ENCODE results near the gene ZBTB8A. TPM values are rescaled to one million over a fixed set of nuclear protein-coding genes. Genes with fewer than 3 reads are reported as not detected.

The ZBTB8A gene
- total RNA-seq, 2 experiments from 2014 or later = 0.29 to 0.54 TPM

DNA sequence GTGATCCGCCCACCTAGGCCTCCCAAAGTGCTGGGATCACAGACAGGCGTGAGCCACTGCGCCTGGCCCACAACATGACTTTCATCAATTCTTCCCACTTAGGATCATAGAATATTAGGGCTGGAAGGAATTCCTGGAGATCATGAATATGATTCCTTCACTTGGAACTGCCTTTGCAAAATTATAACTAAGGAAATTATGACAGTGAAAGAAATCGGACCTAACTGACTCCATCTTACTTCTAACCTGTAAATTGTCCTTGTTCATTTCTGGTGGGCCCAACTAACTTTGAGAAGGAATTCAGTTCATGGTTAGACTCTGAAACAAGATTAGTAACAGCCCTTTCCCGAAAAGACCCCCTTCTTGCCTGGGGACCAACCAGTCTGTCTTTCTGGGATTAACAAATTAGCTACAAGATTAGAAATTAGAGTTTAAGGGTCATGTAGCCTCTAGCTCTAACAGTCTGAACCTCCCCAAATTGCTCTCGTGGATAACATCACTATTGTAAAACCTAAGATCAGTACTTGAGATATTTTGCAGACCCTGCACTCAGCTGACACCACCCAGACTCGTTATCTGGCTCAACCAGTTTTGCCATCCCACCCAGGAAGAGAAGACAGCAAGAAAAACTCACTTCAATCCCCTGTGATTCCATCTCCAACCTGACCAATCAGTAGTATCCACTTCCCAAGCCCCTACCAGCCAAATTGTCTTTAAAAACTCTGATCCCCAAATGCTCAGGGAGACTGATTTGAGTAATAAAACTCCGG lies 96.5 kb downstream of the ZBTB8A start:
- Histone ChIP-seq H3K27ac (ENCODE audit: low read depth, low read length, poor library complexity, severe bottlenecking) (no peak overlapping the region), H3K4me3 (ENCODE audit: low read depth, low read length, poor library complexity, severe bottlenecking) (no peak overlapping the region), H4K20me1 (ENCODE audit: insufficient read depth, low read length) (no peaks in the 10 kb centered on the region), H3K9me2 (ENCODE audit: insufficient read depth, low read length) (no peaks in the 10 kb centered on the region), H3K36me3 (ENCODE audit: insufficient read depth, low read length) (peaks cover 82% of the 10 kb centered on the region), H3K4me2 (ENCODE audit: low read length) (no peak overlapping the region), H3K4me1 (ENCODE audit: insufficient read depth, low read length, poor library complexity, severe bottlenecking) (peaks cover 17% of the 10 kb centered on the region), H3K79me2 (ENCODE audit: insufficient read depth, low read depth, low read length) (peaks cover 95% of the 10 kb centered on the region), H2AFZ (ENCODE audit: low read length) (no peak overlapping the region), H3K9me3 (ENCODE audit: low read length) (no peaks in the 10 kb centered on the region)
- intact Hi-C loops (cut with micrococcal nuclease; ENCODE audit: unreplicated experiment) = no loop called here
- no TSS peak for BruUV-seq (replicated peaks)
- CTCF ChIA-PET (ENCODE audit: unreplicated experiment) = no interaction called here
- POLR2A ChIA-PET = interaction anchor here (0.6 to 1.3 kb wide), 3 partner anchors 9 to 75 kb away, joined by 3 read pairs; no protein-coding TSS in a partner anchor
- no peak for DNase-seq (ENCODE audit: low spot score)
- TF ChIP-seq, protein P1, sequence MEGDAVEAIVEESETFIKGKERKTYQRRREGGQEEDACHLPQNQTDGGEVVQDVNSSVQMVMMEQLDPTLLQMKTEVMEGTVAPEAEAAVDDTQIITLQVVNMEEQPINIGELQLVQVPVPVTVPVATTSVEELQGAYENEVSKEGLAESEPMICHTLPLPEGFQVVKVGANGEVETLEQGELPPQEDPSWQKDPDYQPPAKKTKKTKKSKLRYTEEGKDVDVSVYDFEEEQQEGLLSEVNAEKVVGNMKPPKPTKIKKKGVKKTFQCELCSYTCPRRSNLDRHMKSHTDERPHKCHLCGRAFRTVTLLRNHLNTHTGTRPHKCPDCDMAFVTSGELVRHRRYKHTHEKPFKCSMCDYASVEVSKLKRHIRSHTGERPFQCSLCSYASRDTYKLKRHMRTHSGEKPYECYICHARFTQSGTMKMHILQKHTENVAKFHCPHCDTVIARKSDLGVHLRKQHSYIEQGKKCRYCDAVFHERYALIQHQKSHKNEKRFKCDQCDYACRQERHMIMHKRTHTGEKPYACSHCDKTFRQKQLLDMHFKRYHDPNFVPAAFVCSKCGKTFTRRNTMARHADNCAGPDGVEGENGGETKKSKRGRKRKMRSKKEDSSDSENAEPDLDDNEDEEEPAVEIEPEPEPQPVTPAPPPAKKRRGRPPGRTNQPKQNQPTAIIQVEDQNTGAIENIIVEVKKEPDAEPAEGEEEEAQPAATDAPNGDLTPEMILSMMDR (conservative IDR thresholded peaks at IDR 0.05; ENCODE audit: low read length) = no peak
- no peak for TF ChIP-seq EZH2phosphoT487 (IDR thresholded peaks at IDR 0.05; ENCODE audit: borderline replicate concordance, low read depth, low read length)

DNA sequence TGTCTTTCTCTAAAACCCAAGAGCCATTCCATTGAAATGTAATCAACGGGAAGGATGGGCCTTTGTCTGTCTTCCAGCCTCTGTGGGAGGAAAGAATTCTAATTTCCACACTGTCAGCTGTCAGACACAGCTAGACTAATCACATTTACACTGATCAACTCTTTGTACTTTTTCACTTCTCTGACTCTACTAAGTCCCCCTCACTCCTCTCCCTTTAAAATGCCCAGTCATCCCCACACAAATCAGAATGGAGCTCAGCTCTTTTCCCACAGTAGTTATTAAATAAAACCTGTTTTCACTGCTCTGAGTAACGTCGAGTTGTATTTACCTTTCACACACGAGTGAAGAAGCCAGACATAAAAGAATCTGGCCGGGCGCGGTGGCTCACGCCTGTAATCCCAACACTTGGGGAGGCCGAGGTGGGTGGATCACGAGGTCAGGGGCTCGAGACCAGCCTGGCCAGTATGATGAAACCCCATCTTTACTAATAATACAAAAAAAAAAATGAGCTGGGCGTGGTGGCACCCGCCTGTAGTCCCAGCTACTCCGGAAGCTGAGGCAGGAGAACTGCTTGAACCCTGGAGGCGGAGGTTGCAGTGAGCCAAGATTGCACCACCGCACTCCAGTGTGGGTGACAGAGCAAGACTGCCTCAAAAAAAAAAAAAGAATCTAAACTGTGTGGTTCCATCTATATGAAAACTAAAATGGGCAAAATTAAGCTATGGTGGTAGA lies 97.9 kb downstream of the ZBTB8A start:
- no peak for DNase-seq (ENCODE audit: low spot score)
- BruUV-seq (replicated peaks) = no TSS peak
- H3K79me2 ChIP-seq (ENCODE audit: insufficient read depth, low read depth, low read length) = peaks cover 95% of the 10 kb centered on the region
- no peak overlapping the region for H3K27ac ChIP-seq (ENCODE audit: low read depth, low read length, poor library complexity, severe bottlenecking)
- H3K4me3 ChIP-seq (ENCODE audit: low read depth, low read length, poor library complexity, severe bottlenecking) = no peak overlapping the region
- H3K36me3 ChIP-seq (ENCODE audit: insufficient read depth, low read length) = peaks cover 77% of the 10 kb centered on the region
- TF ChIP-seq EZH2phosphoT487 (IDR thresholded peaks at IDR 0.05; ENCODE audit: borderline replicate concordance, low read depth, low read length) = no peak
- TF ChIP-seq, protein P1 (conservative IDR thresholded peaks at IDR 0.05; ENCODE audit: low read length) = no peak
- no peak overlapping the region for H3K4me2 ChIP-seq (ENCODE audit: low read length)
- H4K20me1 ChIP-seq (ENCODE audit: insufficient read depth, low read length) = no peaks in the 10 kb centered on the region
- H2AFZ ChIP-seq (ENCODE audit: low read length) = no peak overlapping the region
- H3K9me3 ChIP-seq (ENCODE audit: low read length) = no peaks in the 10 kb centered on the region
- no peaks in the 10 kb centered on the region for H3K9me2 ChIP-seq (ENCODE audit: insufficient read depth, low read length)
- intact Hi-C loops (cut with micrococcal nuclease; ENCODE audit: unreplicated experiment) = no loop called here
- H3K4me1 ChIP-seq (ENCODE audit: insufficient read depth, low read length, poor library complexity, severe bottlenecking) = peaks cover 10% of the 10 kb centered on the region
- POLR2A ChIA-PET = interaction anchor here (0.7 to 1.3 kb wide), 2 partner anchors 8 to 23 kb away, joined by 3 read pairs; no protein-coding TSS in a partner anchor
- CTCF ChIA-PET (ENCODE audit: unreplicated experiment) = interaction anchor here (0.6 kb wide), 1 partner anchor 205 kb away, joined by 3 read pairs; no protein-coding TSS in a partner anchor
